Upper lobe of left lung (tissue), 4 donors: ENCODE data around the gene ZFYVE16.

Experiments used
- CTCF ChIP-seq, 6 experiments: fragments of 450-650 bp in 4 of 6; fragments of 200-600 bp in 2 of 6; sonication (generic) in 2 of 6; IDR thresholded peaks; one replicate each; pipeline ENCODE4 v1.5.1; 2016 to 2019; ENCODE audit warnings: antibody characterized with exemption in 6 of 6
- EP300 ChIP-seq, 4 donors: sonication (generic); formaldehyde crosslinking; IDR thresholded peaks; one replicate each; pipeline ENCODE4 v1.5.1; 2017; ENCODE audit warnings: antibody characterized with exemption in 4 of 4, control low read depth in 2 of 4
- POLR2AphosphoS5 ChIP-seq, 2 donors: sonication (generic); formaldehyde crosslinking; IDR thresholded peaks; one replicate each; pipeline ENCODE4 v1.5.1; 2017; ENCODE audit warnings: antibody characterized with exemption in 2 of 2

- TF ChIP-seq POLR2AphosphoS5 (IDR thresholded peaks at IDR 0.05) (no peak), EP300 (IDR thresholded peaks at IDR 0.05) (no peak), CTCF (IDR thresholded peaks at IDR 0.05) (no peak)
Measured at GRCh38 chr5:80442742-80443141, 34.9 kb downstream of the ZFYVE16 start.
